DOHH2 (cell line): Measurements from ENCODE around the gene TRPV4.
A peak's percentile ranks its signal among the peaks of the same experiment; 100 is the strongest.

Source experiments
- H3F3A ChIP-seq: fragments of 200-600 bp; sonication (generic), shearing (Covaris generic); 2 replicates; pipeline ENCODE4 v1.6.0; 2016; ENCODE audit warnings: antibody characterized with exemption, mild to moderate bottlenecking; ENCODE audit not compliant: control insufficient read depth, insufficient read depth
- H3K27ac ChIP-seq: fragments of 200-600 bp; sonication (generic); 2 replicates; pipeline ENCODE4 v1.5.1; 2014; ENCODE audit warnings: low read depth, mild to moderate bottlenecking, low read length, moderate library complexity
- H3K27me3 ChIP-seq: fragments of 200-600 bp; sonication (generic); 2 replicates; pipeline ENCODE4 v1.6.1; 2014; ENCODE audit warnings: mild to moderate bottlenecking, low read length, mixed read lengths; ENCODE audit not compliant: control insufficient read depth
- H3K36me3 ChIP-seq: fragments of 200-600 bp; sonication (generic); 2 replicates; pipeline ENCODE4 v1.6.1; 2014; ENCODE audit warnings: mild to moderate bottlenecking, low read length, moderate library complexity, mixed read lengths; ENCODE audit not compliant: control insufficient read depth
- H3K4me1 ChIP-seq: fragments of 200-600 bp; sonication (generic); 2 replicates; pipeline ENCODE4 v1.6.1; 2014; ENCODE audit warnings: mild to moderate bottlenecking, low read length, mixed read lengths; ENCODE audit not compliant: control insufficient read depth
- H3K4me2 ChIP-seq: fragments of 200-600 bp; sonication (generic); 2 replicates; pipeline ENCODE4 v1.6.0; 2014; ENCODE audit warnings: mild to moderate bottlenecking, low read length, moderate library complexity
- H3K4me3 ChIP-seq: fragments of 200-600 bp; sonication (generic); 2 replicates; pipeline ENCODE4 v1.5.1; 2014; ENCODE audit warnings: mild to moderate bottlenecking, low read length, mixed read lengths
- H3K79me2 ChIP-seq: fragments of 200-600 bp; sonication (generic); 2 replicates; pipeline ENCODE4 v1.6.1; 2014; ENCODE audit warnings: mild to moderate bottlenecking, low read length, mixed read lengths; ENCODE audit not compliant: control insufficient read depth
- H3K9me2 ChIP-seq: fragments of 200-600 bp; sonication (generic); replicated peaks from 2 replicates; pipeline ENCODE4 v1.6.1; 2014; ENCODE audit warnings: mild to moderate bottlenecking, low read length, mixed read lengths; ENCODE audit not compliant: control insufficient read depth
- H3K9me3 ChIP-seq: fragments of 200-600 bp; sonication (generic); 2 replicates; pipeline ENCODE4 v1.6.1; 2014; ENCODE audit warnings: antibody characterized with exemption, low read length, mixed read lengths; ENCODE audit not compliant: control insufficient read depth, insufficient read depth
- H4K20me1 ChIP-seq: fragments of 200-600 bp; sonication (generic); 2 replicates; pipeline ENCODE4 v1.6.0; 2014; ENCODE audit warnings: low read depth, mild to moderate bottlenecking, antibody characterized with exemption, low read length, moderate library complexity; ENCODE audit not compliant: control insufficient read depth, insufficient read depth
- EZH2phosphoT487 ChIP-seq: fragments of 200-600 bp; sonication (generic); IDR thresholded peaks from 2 replicates; pipeline ENCODE4 v1.6.1; 2017; ENCODE audit warnings: borderline replicate concordance, mild to moderate bottlenecking, antibody characterized with exemption, low read length, moderate library complexity, mixed read lengths
- TF ChIP-seq, protein P1 (sequence below): fragments of 200-600 bp; sonication (generic); IDR thresholded peaks from one replicate; pipeline ENCODE4 v1.5.1; 2014; ENCODE audit warnings: antibody characterized with exemption, mild to moderate bottlenecking, low read depth, low read length; ENCODE audit not compliant: poor library complexity, severe bottlenecking

TRPV4 gene

DNA sequence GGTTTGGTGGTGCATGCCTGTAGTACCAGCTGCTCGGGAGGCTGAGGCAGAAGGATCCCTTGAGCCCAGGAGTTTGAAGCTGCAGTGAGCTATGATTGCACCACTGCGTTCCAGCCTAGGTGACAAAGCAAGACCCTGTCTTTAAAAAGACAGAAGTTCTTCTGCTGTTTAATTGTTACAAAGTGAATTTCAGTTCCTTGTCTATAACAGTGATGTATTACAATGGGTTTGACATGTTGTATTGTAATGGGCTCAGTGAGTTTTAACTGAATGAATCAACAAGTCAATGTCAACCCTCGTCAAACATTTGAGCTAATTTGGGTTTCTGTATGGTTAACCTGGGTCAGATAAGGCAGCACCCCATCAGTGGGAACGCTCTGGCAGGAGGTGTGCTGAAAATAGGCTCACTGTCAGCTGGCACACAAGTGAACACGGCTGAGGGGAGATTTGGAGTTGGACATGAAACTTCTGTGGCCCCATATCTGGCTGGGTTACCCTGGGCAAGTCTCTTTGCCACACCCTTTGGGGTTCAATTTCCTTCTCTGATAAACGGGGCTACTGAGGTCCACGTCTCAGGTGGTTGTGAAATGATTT is 14.0 kb upstream of the TRPV4 start:
- Histone ChIP-seq H3K27ac (no peak overlapping the region), H3K9me3 (no peaks in the 10 kb centered on the region), H3F3A (0 out of 2 replicates have a peak, but pooled peaks cover 4% of the 10 kb centered on the region), H3K79me2 (no peaks in the 10 kb centered on the region), H3K27me3 (no peaks in the 10 kb centered on the region), H3K4me1 (peaks cover 12% of the 10 kb centered on the region), H3K36me3 (no peaks in the 10 kb centered on the region), H3K4me2 (no peak overlapping the region), H4K20me1 (no peaks in the 10 kb centered on the region), H3K9me2 (no peaks in the 10 kb centered on the region), H3K4me3 (no peak overlapping the region)
- no peak for TF ChIP-seq EZH2phosphoT487
- TF ChIP-seq, protein P1, sequence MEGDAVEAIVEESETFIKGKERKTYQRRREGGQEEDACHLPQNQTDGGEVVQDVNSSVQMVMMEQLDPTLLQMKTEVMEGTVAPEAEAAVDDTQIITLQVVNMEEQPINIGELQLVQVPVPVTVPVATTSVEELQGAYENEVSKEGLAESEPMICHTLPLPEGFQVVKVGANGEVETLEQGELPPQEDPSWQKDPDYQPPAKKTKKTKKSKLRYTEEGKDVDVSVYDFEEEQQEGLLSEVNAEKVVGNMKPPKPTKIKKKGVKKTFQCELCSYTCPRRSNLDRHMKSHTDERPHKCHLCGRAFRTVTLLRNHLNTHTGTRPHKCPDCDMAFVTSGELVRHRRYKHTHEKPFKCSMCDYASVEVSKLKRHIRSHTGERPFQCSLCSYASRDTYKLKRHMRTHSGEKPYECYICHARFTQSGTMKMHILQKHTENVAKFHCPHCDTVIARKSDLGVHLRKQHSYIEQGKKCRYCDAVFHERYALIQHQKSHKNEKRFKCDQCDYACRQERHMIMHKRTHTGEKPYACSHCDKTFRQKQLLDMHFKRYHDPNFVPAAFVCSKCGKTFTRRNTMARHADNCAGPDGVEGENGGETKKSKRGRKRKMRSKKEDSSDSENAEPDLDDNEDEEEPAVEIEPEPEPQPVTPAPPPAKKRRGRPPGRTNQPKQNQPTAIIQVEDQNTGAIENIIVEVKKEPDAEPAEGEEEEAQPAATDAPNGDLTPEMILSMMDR = no peak

DNA sequence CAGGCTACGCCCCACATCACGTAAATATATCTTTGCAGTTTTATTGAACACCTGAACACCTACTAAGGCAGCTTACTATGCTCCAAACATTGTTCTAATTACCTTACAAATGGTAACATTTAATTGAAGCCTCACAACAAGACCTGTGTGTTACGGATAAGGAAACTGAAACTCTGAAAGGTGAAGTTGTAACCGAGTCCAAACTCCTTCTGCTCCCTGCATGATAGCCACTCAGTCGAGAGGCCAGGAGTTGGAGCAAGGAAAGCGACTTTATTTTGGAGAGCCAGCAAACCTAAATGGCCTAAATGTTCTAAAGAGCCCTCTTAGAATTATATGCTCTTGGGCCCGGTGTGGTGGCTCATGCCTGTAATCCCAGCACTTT is 12.6 kb upstream of the TRPV4 start:
- Histone ChIP-seq H3K27me3 (no peaks in the 10 kb centered on the region), H3K4me1 (peaks cover 12% of the 10 kb centered on the region), H3K4me3 (peak overlapping the region; percentile 55), H3K4me2 (peak overlapping the region; percentile 60), H4K20me1 (no peaks in the 10 kb centered on the region), H3K9me3 (no peaks in the 10 kb centered on the region), H3K79me2 (no peaks in the 10 kb centered on the region), H3K27ac (no peak overlapping the region), H3F3A (0 out of 2 replicates have a peak, but pooled peaks cover 4% of the 10 kb centered on the region), H3K9me2 (no peaks in the 10 kb centered on the region), H3K36me3 (no peaks in the 10 kb centered on the region)
- TF ChIP-seq, protein P1 = no peak
- TF ChIP-seq EZH2phosphoT487 = no peak

DNA sequence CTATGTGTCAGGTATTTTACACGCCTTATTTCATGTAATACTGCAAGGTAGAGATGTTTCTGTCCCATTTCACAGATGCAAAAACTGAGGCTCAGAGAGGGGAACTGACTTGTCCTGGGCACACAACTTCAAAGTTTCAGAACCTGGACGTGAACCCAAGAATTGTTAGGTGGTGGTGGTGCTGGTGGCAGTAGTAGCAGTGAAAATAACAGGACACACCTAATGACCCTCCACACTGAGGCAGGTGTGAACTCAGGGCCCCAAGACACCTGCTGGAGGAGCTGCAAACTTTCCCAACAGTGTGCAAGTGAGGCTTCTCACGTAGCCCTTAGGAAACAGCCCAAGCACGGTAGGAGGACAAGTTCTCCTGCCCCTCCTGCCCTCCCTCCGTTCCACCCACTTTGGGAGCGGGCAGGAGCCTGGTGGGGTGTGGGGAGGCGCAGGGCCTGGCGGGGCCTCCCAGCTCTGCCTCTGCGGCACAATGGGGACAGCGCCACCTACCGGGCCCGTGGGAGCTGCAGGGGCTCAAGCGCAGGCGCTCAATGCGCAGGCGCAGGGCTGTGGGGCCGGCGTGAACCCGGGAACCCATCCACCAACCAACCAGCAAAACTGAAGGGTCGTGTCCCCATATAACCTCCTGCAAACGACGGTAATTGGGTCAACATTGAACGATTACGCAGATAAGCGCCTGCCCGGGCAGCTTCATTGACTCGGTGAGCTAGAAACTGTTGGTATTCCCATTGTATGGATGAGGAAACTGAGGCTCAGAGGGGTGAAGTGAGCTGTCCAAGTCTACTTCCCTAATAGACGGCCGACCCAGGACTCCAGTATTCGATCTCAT is 12.0 kb upstream of the TRPV4 start:
- no peaks in the 10 kb centered on the region for H3K9me3 ChIP-seq
- H3K27ac ChIP-seq = no peak overlapping the region
- no peaks in the 10 kb centered on the region for H3K79me2 ChIP-seq
- TF ChIP-seq, protein P1 = peak; percentile 99
- TF ChIP-seq EZH2phosphoT487 = no peak
- 0 out of 2 replicates have a peak, but pooled peaks cover 4% of the 10 kb centered on the region for H3F3A ChIP-seq
- no peaks in the 10 kb centered on the region for H3K27me3 ChIP-seq
- no peaks in the 10 kb centered on the region for H3K9me2 ChIP-seq
- H3K4me3 ChIP-seq = peak overlapping the region; percentile 55
- H3K4me1 ChIP-seq = peaks cover 12% of the 10 kb centered on the region
- peak overlapping the region; percentile 60 for H3K4me2 ChIP-seq
- H4K20me1 ChIP-seq = no peaks in the 10 kb centered on the region
- H3K36me3 ChIP-seq = no peaks in the 10 kb centered on the region
